Caco-2 (cell line): ENCODE results near the gene ITPRIP. TPM values are rescaled to one million over a fixed set of nuclear protein-coding genes. Genes with fewer than 3 reads are reported as not detected.

ENCODE experiments used
- BruUV-seq: library from RNA; stranded (reverse); fragments of 400-500 nt; replicated peaks from 2 replicates; lab custom pipeline; 2021; lab: Mats Ljungman, UMichigan
- CTCF ChIA-PET: fragments of 300-600 bp; sonication (Branson Sonifier 250); formaldehyde crosslinking; loops from one replicate; lab custom pipeline; 2022; ENCODE audit warnings: antibody characterized with exemption; lab: Charles Lee
- POLR2A ChIA-PET: fragments of 300-600 bp; sonication (Branson Sonifier 250); formaldehyde crosslinking; loops from one replicate; lab custom pipeline; 2022; ENCODE audit warnings: antibody characterized with exemption; lab: Charles Lee
- DNase-seq, 2 experiments: peaks; one replicate each; pipeline versions ENCODE4 v3.0.0 to v3.0.0-alpha.2; 2020 to 2022
- H3K27me3 ChIP-seq: replicated peaks from 2 replicates; pipeline ENCODE4 v1.6.0; 2011; ENCODE audit warnings: low read length; ENCODE audit not compliant: control insufficient read depth, insufficient read depth
- H3K36me3 ChIP-seq: 2 replicates; pipeline ENCODE4 v1.5.1; 2011; ENCODE audit warnings: low read length; ENCODE audit not compliant: control insufficient read depth, insufficient read depth
- H3K4me1 ChIP-seq: fragments of 250-450 bp; sonication (Bioruptor Pico); 2 replicates; pipeline ENCODE4 v1.5.1; 2020; ENCODE audit warnings: mild to moderate bottlenecking
- H3K4me3 ChIP-seq: 2 replicates; pipeline ENCODE4 v1.5.1; 2011; ENCODE audit warnings: low read depth, mild to moderate bottlenecking, control low read depth, low read length
- H3K9me3 ChIP-seq: fragments of 250-450 bp; sonication (Bioruptor Pico); 2 replicates; pipeline ENCODE4 v1.5.1; 2020; ENCODE audit warnings: mild to moderate bottlenecking, moderate library complexity
- H3K27ac Mint-ChIP-seq: one replicate; pipeline ENCODE4 v1.8.0; 2022; ENCODE audit warnings: mixed read lengths; ENCODE audit not compliant: unreplicated experiment
- H3K27me3 Mint-ChIP-seq: one replicate; pipeline ENCODE4 v1.8.0; 2022; ENCODE audit warnings: mixed read lengths; ENCODE audit not compliant: insufficient read depth, unreplicated experiment
- H3K36me3 Mint-ChIP-seq: one replicate; pipeline ENCODE4 v1.8.0; 2022; ENCODE audit warnings: mild to moderate bottlenecking, mixed read lengths; ENCODE audit not compliant: insufficient read depth, unreplicated experiment
- H3K4me1 Mint-ChIP-seq: one replicate; pipeline ENCODE4 v1.8.0; 2022; ENCODE audit warnings: low read depth, mixed read lengths; ENCODE audit not compliant: unreplicated experiment
- H3K4me3 Mint-ChIP-seq: one replicate; pipeline ENCODE4 v1.8.0; 2022; ENCODE audit warnings: mild to moderate bottlenecking, moderate library complexity, mixed read lengths; ENCODE audit not compliant: unreplicated experiment
- H3K9me3 Mint-ChIP-seq: one replicate; pipeline ENCODE4 v1.8.0; 2022; ENCODE audit warnings: mixed read lengths; ENCODE audit not compliant: unreplicated experiment
- CTCF ChIP-seq, 2 experiments: fragments of 200-600 bp in 1 of 2; IDR thresholded peaks; 1 replicate in 1 of 2; 2 replicates in 1 of 2; pipeline versions ENCODE4 v1.5.1 to v1.8.0; 2011 to 2022; ENCODE audit warnings: antibody characterized with exemption in 1 of 2, control low read depth in 1 of 2, inconsistent platforms in 1 of 2, low read depth in 1 of 2, low read length in 1 of 2, mild to moderate bottlenecking in 1 of 2, moderate library complexity in 1 of 2; ENCODE audit not compliant: insufficient read depth in 1 of 2, severe bottlenecking in 1 of 2, unreplicated experiment in 1 of 2
- intact Hi-C: fragments of 100-400 bp; cut with micrococcal nuclease; formaldehyde crosslinking; loops from one replicate; pipeline ENCODE4 v1.10.0; 2022; ENCODE audit not compliant: unreplicated experiment
- total RNA-seq: library from RNA; stranded (reverse); gene quantifications from 2 replicates; pipeline ENCODE4 v1.2.3, GENCODE V29; 2022

Gene ITPRIP
- total RNA-seq, 1 experiment from 2014 or later, result 3.1 TPM

DNA sequence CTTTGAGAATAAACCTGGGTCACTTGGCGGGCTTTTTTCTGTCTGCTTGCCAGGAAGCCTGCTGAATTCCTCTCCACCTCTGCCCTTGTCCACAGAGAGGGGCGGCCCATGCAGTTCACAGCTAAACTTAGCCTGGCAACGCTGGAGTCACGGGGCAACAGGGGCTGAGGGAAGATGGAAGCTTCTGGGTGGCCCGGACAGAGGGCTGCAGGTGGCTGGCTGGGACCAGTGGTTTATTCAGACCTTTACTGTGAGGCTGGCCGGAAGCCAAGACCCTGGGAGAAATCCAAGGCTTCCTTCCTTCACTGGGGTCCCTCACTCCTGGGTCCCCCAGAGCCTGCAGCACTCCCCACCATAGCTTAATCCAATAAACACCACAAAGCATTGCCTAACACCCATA, 17.0 kb downstream of the ITPRIP start:
- no peaks in the 10 kb centered on the region for H3K9me3 ChIP-seq
- no peaks in the 10 kb centered on the region for H3K27me3 ChIP-seq
- Mint-ChIP-seq H3K4me3 (no peak overlapping the region), H3K36me3 (no peaks in the 10 kb centered on the region), H3K27me3 (no peaks in the 10 kb centered on the region), H3K9me3 (no peaks in the 10 kb centered on the region), H3K4me1 (no peaks in the 10 kb centered on the region), H3K27ac (no peak overlapping the region)
- H3K36me3 ChIP-seq, result no peaks in the 10 kb centered on the region
- no peak overlapping the region for H3K4me3 ChIP-seq
- intact Hi-C loops, result no loop called here
- ChIA-PET POLR2A (no interaction called here), CTCF (interaction anchor here (0.7 to 1.0 kb wide), 3 partner anchors 15 to 419 kb away, joined by 3 to 4 read pairs (median 3); no protein-coding TSS in a partner anchor)
- no TSS peak for BruUV-seq
- H3K4me1 ChIP-seq, result no peaks in the 10 kb centered on the region
- no peak for TF ChIP-seq CTCF (IDR thresholded peaks at IDR 0.05; ENCODE audit: insufficient read depth in 1 of 2, low read depth in 1 of 2, low read length in 1 of 2, severe bottlenecking in 1 of 2, unreplicated experiment in 1 of 2)
- no peak for DNase-seq

DNA sequence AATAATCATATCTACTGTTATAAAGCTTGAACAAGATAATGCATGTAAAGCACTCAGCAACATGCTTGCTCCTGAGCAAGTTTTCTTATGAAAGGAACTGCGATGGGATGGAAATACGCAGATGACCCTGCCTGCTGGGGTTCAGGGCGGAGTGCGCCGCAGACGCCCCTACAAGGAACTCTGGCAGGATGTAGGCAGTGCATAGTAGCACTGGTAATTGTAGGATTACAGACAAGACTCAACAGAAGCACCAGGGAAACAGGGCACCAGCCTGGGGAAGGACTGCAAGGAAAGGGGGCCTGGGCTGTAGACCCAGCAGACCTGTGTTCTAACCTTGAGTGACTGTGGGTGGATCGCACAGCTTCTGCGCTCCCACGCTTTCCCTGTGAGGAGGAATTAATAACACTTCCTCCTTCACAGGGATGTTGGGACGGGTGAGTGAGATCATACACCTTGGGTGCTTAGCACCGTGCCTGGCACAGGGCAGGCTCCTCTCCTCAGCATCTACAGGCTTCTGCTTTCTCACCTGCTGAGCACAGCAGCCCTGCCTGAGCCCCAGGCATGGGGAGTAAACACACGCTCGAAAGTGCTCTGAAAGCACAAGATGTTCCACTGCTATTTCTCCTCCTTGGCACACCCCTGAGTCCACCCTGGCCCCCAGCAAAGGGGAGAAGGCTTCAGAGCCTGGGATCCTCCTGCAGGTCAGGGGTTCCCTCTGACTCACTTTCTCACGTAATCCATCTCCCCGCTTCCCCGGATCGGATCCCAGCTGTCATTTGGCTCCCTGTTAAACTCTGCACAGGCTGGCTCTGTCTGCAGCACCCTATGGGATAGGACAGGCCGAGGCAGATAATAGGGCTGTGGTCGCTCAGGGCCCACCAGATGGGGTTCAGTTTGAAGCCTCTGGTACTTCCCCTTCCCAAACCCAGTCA, 19.2 kb downstream of the ITPRIP start:
- no peak overlapping the region for H3K4me3 ChIP-seq
- Mint-ChIP-seq H3K9me3 (no peaks in the 10 kb centered on the region), H3K4me1 (no peaks in the 10 kb centered on the region), H3K36me3 (no peaks in the 10 kb centered on the region), H3K4me3 (no peak overlapping the region), H3K27me3 (no peaks in the 10 kb centered on the region), H3K27ac (no peak overlapping the region)
- DNase-seq, result no peak
- ChIA-PET POLR2A (no interaction called here), CTCF (no interaction called here)
- intact Hi-C loops, result no loop called here
- no peaks in the 10 kb centered on the region for H3K27me3 ChIP-seq
- no TSS peak for BruUV-seq
- no peaks in the 10 kb centered on the region for H3K4me1 ChIP-seq
- no peaks in the 10 kb centered on the region for H3K9me3 ChIP-seq
- TF ChIP-seq CTCF (IDR thresholded peaks at IDR 0.05; ENCODE audit: insufficient read depth in 1 of 2, low read depth in 1 of 2, low read length in 1 of 2, severe bottlenecking in 1 of 2, unreplicated experiment in 1 of 2), result no peak
- no peaks in the 10 kb centered on the region for H3K36me3 ChIP-seq

DNA sequence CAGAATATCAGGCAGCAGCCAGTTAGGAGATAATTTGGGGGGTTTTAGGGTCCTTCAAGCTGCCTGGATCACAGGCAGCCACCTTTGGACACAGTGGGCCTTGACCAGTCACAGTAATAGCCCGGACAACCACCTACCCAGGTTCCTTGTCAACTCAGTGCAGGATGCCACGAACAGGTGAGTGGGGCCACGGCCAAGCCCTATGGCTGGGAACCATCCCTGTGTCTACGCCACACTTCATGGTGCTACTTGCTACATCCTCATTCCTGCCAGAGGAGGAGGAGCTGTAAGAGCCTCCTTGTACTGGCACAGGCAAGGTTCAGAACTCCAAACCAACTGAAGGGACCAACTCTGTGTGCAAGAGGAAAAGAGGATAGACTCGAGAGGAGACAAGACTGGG, 19.9 kb downstream of the ITPRIP start:
- DNase-seq, result no peak
- Mint-ChIP-seq H3K36me3 (no peaks in the 10 kb centered on the region), H3K27ac (no peak overlapping the region), H3K4me1 (no peaks in the 10 kb centered on the region), H3K27me3 (no peaks in the 10 kb centered on the region), H3K9me3 (no peaks in the 10 kb centered on the region), H3K4me3 (no peak overlapping the region)
- Histone ChIP-seq H3K4me3 (no peak overlapping the region), H3K4me1 (no peaks in the 10 kb centered on the region), H3K36me3 (no peaks in the 10 kb centered on the region), H3K27me3 (no peaks in the 10 kb centered on the region), H3K9me3 (no peaks in the 10 kb centered on the region)
- TF ChIP-seq CTCF (IDR thresholded peaks at IDR 0.05; ENCODE audit: insufficient read depth in 1 of 2, low read depth in 1 of 2, low read length in 1 of 2, severe bottlenecking in 1 of 2, unreplicated experiment in 1 of 2), result no peak
- BruUV-seq, result no TSS peak
- CTCF ChIA-PET, result no interaction called here
- POLR2A ChIA-PET, result no interaction called here
- intact Hi-C loops, result no loop called here
